Psoas muscle (tissue), 8 donors: ENCODE data around the gene ZNF106. TPM values are rescaled to one million over a fixed set of nuclear protein-coding genes. Genes with fewer than 3 reads are reported as not detected.

ENCODE experiments used
- ATAC-seq, 4 donors: fragments of 200-7000 bp; cut with Tn5 transposase; one replicate each; pipeline ENCODE4 v1.9.1; 2020; ENCODE audit warnings: moderate library complexity in 3 of 4, mild to moderate bottlenecking in 2 of 4
- DNase-seq, 2 donors: peaks; one replicate each; pipeline ENCODE4 v3.0.0-alpha.2; 2020
- H3K27ac ChIP-seq: fragments of 200-600 bp; one replicate; pipeline ENCODE4 v1.8.0; 2022
- H3K27me3 ChIP-seq, 3 donors: fragments of 200-600 bp in 1 of 3; one replicate each; pipeline versions ENCODE4 v1.6.1 to v1.8.0; 2013 to 2022; ENCODE audit warnings: low read length in 2 of 3, mild to moderate bottlenecking in 2 of 3, moderate library complexity in 1 of 3; ENCODE audit not compliant: insufficient read depth in 3 of 3
- H3K36me3 ChIP-seq, 2 donors: fragments of 200-600 bp in 1 of 2; one replicate each; pipeline versions ENCODE4 v1.6.1 to v1.8.0; 2013 to 2022; ENCODE audit warnings: low read depth in 1 of 2, mild to moderate bottlenecking in 1 of 2, moderate library complexity in 1 of 2; ENCODE audit not compliant: insufficient read depth in 1 of 2
- H3K4me1 ChIP-seq: fragments of 200-600 bp; one replicate; pipeline ENCODE4 v1.8.0; 2022
- H3K4me3 ChIP-seq: fragments of 200-600 bp; one replicate; pipeline ENCODE4 v1.8.0; 2022; ENCODE audit warnings: mild to moderate bottlenecking
- H3K9me3 ChIP-seq: fragments of 200-600 bp; one replicate; pipeline ENCODE4 v1.8.0; 2022
- WGBS, 3 donors: extraction: QIAGEN DNeasy Blood & Tissue Kit; methylation state at CpG; one replicate each; pipeline versions ENCODE4 v1.1.6 to v1.1.7; 2013; 5-methylcytosine and 5-hydroxymethylcytosine counted together
- intact Hi-C, 2 donors: fragments of 100-400 bp; cut with DNase I; formaldehyde crosslinking; loops; one replicate each; pipeline versions ENCODE4 v1.11.0 to v1.14.2; 2022
- polyA plus RNA-seq, 3 donors: library from polyadenylated mRNA; stranded (reverse); fragments of 200-250 nt; gene quantifications; one replicate each; pipeline ENCODE4 v1.2.3, GENCODE V29; 2013
- total RNA-seq, 4 donors: library from RNA; stranded (reverse); fragmentation: NEBNext Ultra II Directional in 2 of 4; extraction: Animal tissue kit (Norgen Biotek cat#: 25700) in 2 of 4; gene quantifications; one replicate each; pipeline versions ENCODE4 v1.2.1 to v1.2.4, GENCODE V29; 2021 to 2023
- TF ChIP-seq, protein P1 (sequence below): fragments of 200-600 bp; IDR thresholded peaks from one replicate; pipeline ENCODE4 v1.8.0; 2022; ENCODE audit warnings: antibody characterized with exemption
- donor health status: healthy with polysubstance abuse.
- donor health status: DM: no; HTN: no; CAD: no; lungs with moderate emphysema.
- donor health status: Bipolar disorder and iron deficiency.
- donor health status: healthy.
- donor health status: DM: yes; HTN: yes; CAD: no.
- donor health status: DM: no; HTN: no; CAD: no.
- donor health status: DM: no; HTN: no; CAD: no.
- donor health status: DM: yes; HTN: yes; CAD: no.

ZNF106 gene
- total and polyA plus RNA-seq, 7 donors = 76.1 to 768 (median 617) TPM

DNA sequence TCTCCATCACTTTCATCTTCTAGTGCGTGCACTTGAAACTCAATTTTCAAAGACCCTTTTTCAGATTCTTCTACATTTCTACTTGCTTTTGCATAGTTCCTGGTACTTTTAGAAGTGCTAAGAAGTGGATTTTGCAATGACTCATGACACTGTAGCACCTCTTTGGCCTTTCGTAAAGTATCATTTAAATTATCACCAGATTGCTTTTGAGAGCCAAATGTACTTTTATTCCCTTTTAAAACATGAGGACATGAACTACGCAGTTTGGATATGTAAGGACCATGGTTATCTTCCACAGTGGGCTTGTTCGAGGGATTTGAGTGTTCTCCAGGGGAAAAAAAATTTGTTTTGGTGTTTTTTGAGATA, 40.5 kb downstream of the ZNF106 start:
- Histone ChIP-seq H3K9me3 (no peaks in the 10 kb centered on the region), H3K4me1 (peaks cover 73% of the 10 kb centered on the region), H3K4me3 (peak overlapping the region; percentile 57), H3K27ac (peak overlapping the region; percentile 90), H3K27me3 (no peaks in the 10 kb centered on the region), H3K36me3 (peaks cover 4 to 58% of the 10 kb centered on the region in 2 donors)
- TF ChIP-seq, protein P1, sequence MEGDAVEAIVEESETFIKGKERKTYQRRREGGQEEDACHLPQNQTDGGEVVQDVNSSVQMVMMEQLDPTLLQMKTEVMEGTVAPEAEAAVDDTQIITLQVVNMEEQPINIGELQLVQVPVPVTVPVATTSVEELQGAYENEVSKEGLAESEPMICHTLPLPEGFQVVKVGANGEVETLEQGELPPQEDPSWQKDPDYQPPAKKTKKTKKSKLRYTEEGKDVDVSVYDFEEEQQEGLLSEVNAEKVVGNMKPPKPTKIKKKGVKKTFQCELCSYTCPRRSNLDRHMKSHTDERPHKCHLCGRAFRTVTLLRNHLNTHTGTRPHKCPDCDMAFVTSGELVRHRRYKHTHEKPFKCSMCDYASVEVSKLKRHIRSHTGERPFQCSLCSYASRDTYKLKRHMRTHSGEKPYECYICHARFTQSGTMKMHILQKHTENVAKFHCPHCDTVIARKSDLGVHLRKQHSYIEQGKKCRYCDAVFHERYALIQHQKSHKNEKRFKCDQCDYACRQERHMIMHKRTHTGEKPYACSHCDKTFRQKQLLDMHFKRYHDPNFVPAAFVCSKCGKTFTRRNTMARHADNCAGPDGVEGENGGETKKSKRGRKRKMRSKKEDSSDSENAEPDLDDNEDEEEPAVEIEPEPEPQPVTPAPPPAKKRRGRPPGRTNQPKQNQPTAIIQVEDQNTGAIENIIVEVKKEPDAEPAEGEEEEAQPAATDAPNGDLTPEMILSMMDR = no peak
- ATAC-seq = no peak
- intact Hi-C loops = no loop called here
- no peak for DNase-seq
- 75 to 91% (median 87%) methylated on average over 4 of the region's 4 CpGs for WGBS, 3 donors

DNA sequence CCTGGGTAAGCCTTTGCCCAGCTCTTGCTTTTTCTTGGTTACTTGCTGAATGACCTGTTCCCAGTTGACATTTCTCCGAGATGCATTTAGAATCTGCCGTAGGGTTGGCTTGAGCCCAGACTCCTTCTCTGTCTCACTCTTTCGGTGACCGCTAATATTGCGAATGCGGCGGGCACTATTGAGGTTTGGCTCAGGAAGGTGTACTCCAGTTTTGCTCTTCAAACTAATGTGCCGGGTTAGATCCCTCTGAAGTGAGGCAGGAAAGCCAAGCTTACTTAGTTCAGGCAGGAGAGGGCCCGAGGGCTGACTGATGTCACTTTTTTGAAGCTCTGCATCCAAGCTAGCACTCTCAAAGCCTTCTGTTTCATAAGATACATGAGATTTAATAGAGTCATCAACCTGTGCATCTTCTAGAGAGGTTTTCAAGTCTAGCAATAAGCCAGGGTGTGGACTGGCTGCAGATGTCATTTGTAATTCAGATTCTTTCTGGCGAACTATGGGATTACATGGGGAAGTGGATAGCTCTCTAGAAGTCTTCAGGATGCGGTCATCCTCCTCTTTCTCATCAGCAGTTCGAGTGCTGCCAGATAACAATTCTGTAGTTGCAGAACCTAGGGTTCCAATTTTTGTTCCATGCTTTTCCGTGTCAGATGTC, 41.0 kb downstream of the ZNF106 start:
- WGBS, 3 donors = 34 to 56% (median 40%) methylated on average over 13 of the region's 13 CpGs
- peak overlapping the region; percentile 90 for H3K27ac ChIP-seq
- DNase-seq (peak; percentile 26 to 67), ATAC-seq (peak; percentile 66 to 75 (median 70))
- H3K4me3 ChIP-seq = peak overlapping the region; percentile 57
- TF ChIP-seq, protein P1 = no peak
- H3K9me3 ChIP-seq = no peaks in the 10 kb centered on the region
- peaks cover 4 to 63% of the 10 kb centered on the region in 2 donors for H3K36me3 ChIP-seq
- H3K4me1 ChIP-seq = peaks cover 70% of the 10 kb centered on the region
- intact Hi-C loops = no loop called here
- H3K27me3 ChIP-seq = no peaks in the 10 kb centered on the region

DNA sequence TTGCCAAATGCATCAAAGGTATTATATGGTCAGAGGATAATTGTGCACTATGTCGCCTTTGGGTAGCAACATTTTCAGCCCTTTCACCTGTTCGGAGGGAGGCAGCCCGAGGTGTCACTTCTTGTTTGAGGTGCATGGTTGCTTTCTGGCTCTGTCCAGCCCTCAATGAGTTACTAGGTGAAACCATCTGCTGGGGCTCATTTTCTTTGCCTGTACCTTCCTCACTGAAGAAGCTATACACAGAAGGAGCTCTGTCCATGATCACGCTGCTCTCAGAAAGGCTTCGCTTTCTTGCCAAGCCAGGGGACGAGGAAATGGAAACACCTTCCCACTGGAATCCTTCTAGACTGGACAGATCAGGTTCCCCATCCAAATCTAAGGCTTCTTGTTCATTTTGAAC, 42.7 kb downstream of the ZNF106 start:
- peak overlapping the region; percentile 57 for H3K4me3 ChIP-seq
- H3K27me3 ChIP-seq = no peaks in the 10 kb centered on the region
- 57 to 77% (median 64%) methylated on average over 6 of the region's 6 CpGs for WGBS, 3 donors
- intact Hi-C loops = no loop called here
- peaks cover 66% of the 10 kb centered on the region for H3K4me1 ChIP-seq
- H3K9me3 ChIP-seq = no peaks in the 10 kb centered on the region
- peaks cover 13 to 73% of the 10 kb centered on the region in 2 donors for H3K36me3 ChIP-seq
- ATAC-seq = peak in 3 of 4 donors; percentile 1 to 11 (median 3)
- TF ChIP-seq, protein P1 = no peak
- peak overlapping the region; percentile 90 for H3K27ac ChIP-seq
- no peak for DNase-seq

DNA sequence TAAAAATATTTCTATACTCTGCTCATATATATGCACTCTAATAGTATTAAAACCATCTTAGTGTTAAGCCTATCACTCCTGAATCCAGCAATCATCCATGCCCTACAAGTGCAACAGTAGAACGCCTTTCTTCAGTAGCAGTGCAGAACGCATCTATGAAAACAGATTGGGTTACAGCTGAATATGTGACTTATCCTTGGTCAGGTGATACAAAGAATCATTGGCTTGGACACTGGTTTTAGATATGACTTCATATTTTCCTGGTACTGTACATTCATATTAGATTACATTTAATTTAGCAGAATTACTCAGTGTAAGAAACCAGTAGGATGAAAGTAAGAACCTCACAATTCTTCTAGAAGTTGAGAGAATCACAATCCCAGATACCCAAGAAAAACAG, 43.3 kb downstream of the ZNF106 start:
- intact Hi-C loops = no loop called here
- no peaks in the 10 kb centered on the region for H3K9me3 ChIP-seq
- peak overlapping the region; percentile 90 for H3K27ac ChIP-seq
- no peak for DNase-seq
- peaks cover 13 to 79% of the 10 kb centered on the region in 2 donors for H3K36me3 ChIP-seq
- H3K27me3 ChIP-seq = no peaks in the 10 kb centered on the region
- H3K4me3 ChIP-seq = peak overlapping the region; percentile 57
- peaks cover 61% of the 10 kb centered on the region for H3K4me1 ChIP-seq
- WGBS, 3 donors = 36 to 50% (median 43%) methylated on average over 2 of the region's 2 CpGs
- peak; percentile 76 to 86 (median 83) for ATAC-seq
- TF ChIP-seq, protein P1 = no peak

DNA sequence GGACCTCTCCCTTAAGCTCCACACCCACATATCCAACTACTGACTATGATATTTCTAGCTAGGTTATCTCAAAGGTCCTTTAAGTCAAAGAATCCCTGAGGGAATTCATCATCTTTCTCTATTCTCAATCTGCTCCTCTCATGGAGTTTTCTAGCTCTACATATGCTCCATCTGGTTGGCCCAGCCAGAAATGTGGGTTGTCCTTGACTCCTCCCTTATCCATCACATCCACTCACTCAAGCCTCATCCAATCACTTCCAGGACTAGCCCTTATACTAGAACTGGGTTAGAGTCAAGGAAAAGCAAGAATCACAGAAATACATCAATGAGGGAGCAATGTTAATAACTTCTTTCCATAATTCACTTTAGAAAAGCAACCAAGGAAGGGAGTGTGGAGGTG, 45.4 kb downstream of the ZNF106 start:
- DNase-seq = no peak
- peaks cover 13 to 86% of the 10 kb centered on the region in 2 donors for H3K36me3 ChIP-seq
- no peaks in the 10 kb centered on the region for H3K9me3 ChIP-seq
- H3K4me1 ChIP-seq = peaks cover 41% of the 10 kb centered on the region
- TF ChIP-seq, protein P1 = no peak
- no peak for ATAC-seq
- peak overlapping the region; percentile 90 for H3K27ac ChIP-seq
- H3K27me3 ChIP-seq = no peaks in the 10 kb centered on the region
- intact Hi-C loops = loop anchor here in 1 of 2 donors (2.0 kb wide), 1 partner anchor 17 kb away; no protein-coding TSS in a partner anchor
- no peak overlapping the region for H3K4me3 ChIP-seq
